ENCODE results near the gene COL5A3.

Gene COL5A3

GRCh38 chr19:9943744-9944143 lies 66.6 kb downstream of the COL5A3 start:
- H3K4me3 ChIP-seq (ENCODE audit: low read length), result no peak overlapping the region
- no peak for TF ChIP-seq CTCF (IDR thresholded peaks at IDR 0.05; ENCODE audit: insufficient read depth, low read depth, low read length, missing control alignments)
- DNase-seq (ENCODE audit: low read depth), result no peak

- no peak for DNase-seq (ENCODE audit: low read depth)
- no peak overlapping the region for H3K4me3 ChIP-seq (ENCODE audit: low read length)
- no peak for TF ChIP-seq CTCF (IDR thresholded peaks at IDR 0.05; ENCODE audit: insufficient read depth, low read depth, low read length, missing control alignments)
These were observed 68.6 kb downstream of the COL5A3 start for GRCh38 chr19:9941671-9942070.

- no peak overlapping the region for H3K4me3 ChIP-seq (ENCODE audit: low read length)
- no peak for TF ChIP-seq CTCF (IDR thresholded peaks at IDR 0.05; ENCODE audit: insufficient read depth, low read depth, low read length, missing control alignments)
- no peak for DNase-seq (ENCODE audit: low read depth)
These were observed 69.1 kb downstream of the COL5A3 start for GRCh38 chr19:9941231-9941630.

- no peak for TF ChIP-seq CTCF (IDR thresholded peaks at IDR 0.05; ENCODE audit: insufficient read depth, low read depth, low read length, missing control alignments)
- no peak overlapping the region for H3K4me3 ChIP-seq (ENCODE audit: low read length)
- no peak for DNase-seq (ENCODE audit: low read depth)
These were observed 69.5 kb downstream of the COL5A3 start for GRCh38 chr19:9940778-9941177.

- TF ChIP-seq CTCF (IDR thresholded peaks at IDR 0.05; ENCODE audit: insufficient read depth, low read depth, low read length, missing control alignments), result no peak
- no peak for DNase-seq (ENCODE audit: low read depth)
These were observed 70.9 kb downstream of the COL5A3 start for GRCh38 chr19:9939301-9939913.

GRCh38 chr19:9937001-9937411 lies 73.3 kb downstream of the COL5A3 start:
- H3K4me3 ChIP-seq (ENCODE audit: low read length), result no peak overlapping the region
- no peak for DNase-seq (ENCODE audit: low read depth)
- TF ChIP-seq CTCF (IDR thresholded peaks at IDR 0.05; ENCODE audit: insufficient read depth, low read depth, low read length, missing control alignments), result no peak

More at GRCh38 chr19:9939301-9939913, 70.9 kb downstream of the COL5A3 start:
- no peak overlapping the region for H3K4me3 ChIP-seq (ENCODE audit: low read length)

GRCh38 chr19:9936326-9937000 lies 73.8 kb downstream of the COL5A3 start, which contains the start of gene OLFM2:
OLFM2 (minus strand) TSS chr19:9936515; CDS start chr19:9936366, 149 bp downstream.
- DNase-seq (ENCODE audit: low read depth), result no peak
- TF ChIP-seq CTCF (IDR thresholded peaks at IDR 0.05; ENCODE audit: insufficient read depth, low read depth, low read length, missing control alignments), result no peak
- H3K4me3 ChIP-seq (ENCODE audit: low read length), result peak within 1 kb of the TSS; percentile 37

Measured in epithelial cell of esophagus (primary cell).